GM18507 (cell line): Measurements from ENCODE around the gene SCRN1.

ENCODE experiments used
- DNase-seq: peaks from one replicate; pipeline ENCODE4 v3.0.0; 2011; ENCODE audit warnings: low read depth; ENCODE audit not compliant: insufficient read length; ENCODE audit errors: extremely low spot score
- FAIRE-seq: peaks from 2 replicates; lab custom pipeline; 2011; peaks lifted over from hg19 to GRCh38; lab: Jason Lieb, UNC

Gene SCRN1

GRCh38 chr7:30012757-30013156, 23.2 kb upstream of the SCRN1 start:
- FAIRE-seq (no peak), DNase-seq (no peak)

DNA sequence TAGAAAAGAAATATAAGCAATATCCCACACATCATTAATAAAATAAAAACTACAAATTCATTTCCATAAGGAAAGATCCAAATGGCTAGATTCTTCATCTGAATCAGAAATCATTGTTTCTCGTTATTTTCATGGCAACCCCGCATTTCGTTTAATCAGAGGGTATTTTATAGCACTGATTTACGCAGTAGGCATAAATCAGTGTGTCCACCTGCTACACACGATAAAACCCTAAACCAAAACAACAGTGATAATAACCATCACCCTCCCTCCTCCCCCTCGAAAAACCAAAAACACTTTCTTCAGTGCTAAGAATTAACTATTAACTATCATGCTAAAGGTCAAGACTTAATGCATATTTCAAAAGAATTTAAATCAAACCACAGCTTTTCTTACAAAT, 20.4 kb upstream of the SCRN1 start:
- DNase-seq, result no peak
- no peak for FAIRE-seq

- FAIRE-seq, result no peak
- no peak for DNase-seq
These were observed 15.9 kb upstream of the SCRN1 start for GRCh38 chr7:30005464-30005863.

DNA sequence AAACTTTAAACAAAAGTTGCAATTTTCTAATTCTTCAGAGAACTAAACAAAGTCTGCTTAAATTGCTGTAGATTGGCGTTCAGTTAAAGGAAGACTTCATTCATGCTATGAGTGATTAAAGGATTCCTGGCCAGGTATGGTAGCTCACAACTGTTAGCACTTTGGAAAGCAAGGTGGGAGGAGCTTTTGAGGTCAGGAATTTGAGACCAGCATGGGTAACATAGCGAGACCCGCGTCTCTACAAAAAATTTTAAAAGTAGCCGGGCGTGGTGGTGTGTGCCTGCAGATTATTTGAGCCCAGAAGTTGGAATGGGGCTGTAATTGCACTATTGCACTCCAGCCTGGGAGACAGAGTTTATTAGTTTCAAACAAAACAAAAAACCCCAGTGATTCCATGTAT, 13.5 kb upstream of the SCRN1 start:
- DNase-seq, result no peak
- FAIRE-seq, result no peak

DNA sequence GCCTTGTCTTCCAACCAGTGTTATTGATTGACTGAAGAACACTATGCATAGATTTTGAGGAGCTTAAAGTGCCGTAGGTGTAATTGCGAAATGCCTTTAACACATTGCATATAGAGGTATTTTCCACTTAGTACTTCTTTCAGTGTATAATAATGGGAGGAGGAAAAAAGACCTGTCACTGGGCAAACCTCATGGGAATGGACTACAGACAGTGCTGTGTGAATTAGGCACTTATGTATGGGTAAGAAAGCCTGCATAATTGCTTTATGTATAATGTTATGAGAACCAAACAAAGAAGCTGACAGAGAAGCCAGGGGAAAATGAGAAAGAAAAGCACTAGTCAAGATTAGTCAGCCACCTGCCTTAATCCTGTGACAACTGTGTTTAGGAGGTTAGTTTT, 12.4 kb upstream of the SCRN1 start:
- FAIRE-seq, result no peak
- DNase-seq, result no peak

DNA sequence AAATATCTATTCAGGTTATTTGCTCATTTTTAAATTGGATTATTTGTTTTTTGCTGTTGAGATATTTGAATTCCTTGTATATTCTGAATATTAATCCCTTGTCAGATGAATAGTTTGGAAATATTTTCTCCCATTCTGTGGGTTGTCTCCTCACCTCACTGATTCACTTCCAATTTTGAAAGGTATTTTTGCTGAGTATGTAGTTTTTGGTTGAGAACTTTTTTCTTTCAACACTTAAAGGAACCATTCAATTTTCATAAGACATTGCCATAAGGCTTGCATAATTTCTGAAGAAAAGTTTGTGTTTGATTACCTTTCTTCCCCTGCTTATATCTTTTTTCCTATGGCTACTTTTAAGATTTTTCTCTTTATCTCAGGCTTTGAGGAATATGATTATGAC, 8.9 kb upstream of the SCRN1 start:
- no peak for FAIRE-seq

DNA sequence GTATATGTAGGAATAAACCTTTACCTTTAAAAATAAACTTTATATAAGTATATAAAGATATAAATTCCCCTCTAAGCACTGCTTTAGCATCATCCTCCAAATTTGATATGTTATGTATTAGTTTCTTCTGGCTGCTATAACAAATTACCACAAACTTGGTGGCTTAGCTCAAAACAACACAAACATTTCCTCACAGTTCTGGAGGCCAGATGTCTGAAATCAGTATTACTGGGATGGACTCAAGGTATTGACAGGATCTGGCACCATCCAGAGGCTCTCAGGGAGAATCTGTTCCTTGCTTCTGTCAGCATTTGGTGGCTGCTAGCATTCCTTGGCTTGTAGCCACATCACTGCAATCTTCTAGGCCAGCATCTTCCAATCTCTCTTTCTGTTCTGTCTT, 6.7 kb upstream of the SCRN1 start:
- DNase-seq (no peak), FAIRE-seq (peak; percentile 47)

More for the DNA sequence above, 8.9 kb upstream of the SCRN1 start:
- DNase-seq, result no peak

DNA sequence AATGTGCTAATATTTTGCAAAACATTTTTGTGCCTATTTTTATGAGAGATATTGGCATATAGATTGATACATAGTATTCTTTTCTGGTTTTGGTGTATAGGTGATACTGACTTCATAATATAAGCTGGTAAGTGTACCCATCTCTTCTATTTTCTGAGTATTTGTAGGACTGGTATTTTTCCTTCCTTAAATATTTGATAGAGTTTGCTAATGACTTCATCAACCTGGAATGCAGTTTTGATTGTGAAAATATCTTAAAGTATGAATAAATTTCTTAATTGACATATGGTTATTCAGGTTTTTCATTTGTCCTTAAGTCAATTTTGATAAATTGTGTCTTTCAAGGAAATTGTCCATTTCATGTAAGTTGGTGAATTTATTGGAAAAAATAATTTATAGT, 6.1 kb upstream of the SCRN1 start:
- no peak for DNase-seq
- no peak for FAIRE-seq

GRCh38 chr7:29993140-29993539, 3.5 kb upstream of the SCRN1 start:
- no peak for FAIRE-seq
- DNase-seq, result no peak

DNA sequence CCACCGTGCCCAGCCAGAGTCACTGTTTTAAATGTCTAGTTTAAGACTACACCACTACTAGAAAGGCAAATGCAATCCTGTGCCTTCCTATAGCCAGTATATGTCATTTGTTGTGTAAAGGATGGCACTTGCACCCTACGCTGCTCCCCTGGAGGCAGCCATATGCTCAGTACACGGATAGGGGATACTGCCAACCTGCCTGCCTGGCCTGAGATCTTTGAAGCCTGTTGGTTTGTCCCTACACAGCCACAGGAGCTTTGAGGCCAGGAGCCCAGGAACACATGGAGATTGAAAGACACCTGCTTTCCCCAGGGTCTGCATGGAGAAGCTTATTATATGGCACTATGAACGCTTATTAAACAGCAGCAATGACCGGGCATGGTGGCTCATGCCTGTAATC, 2.3 kb upstream of the SCRN1 start:
- DNase-seq, result no peak
- no peak for FAIRE-seq

GRCh38 chr7:29990931-29991330, 1.3 kb upstream of the SCRN1 start:
- FAIRE-seq, result no peak

GRCh38 chr7:29988424-29989256, 961 bp downstream of the SCRN1 start:
- FAIRE-seq (peak; percentile 82), DNase-seq (no peak)

More at GRCh38 chr7:29990931-29991330, 1.3 kb upstream of the SCRN1 start:
- DNase-seq, result no peak

- FAIRE-seq (no peak), DNase-seq (no peak)
These were observed 1.7 kb downstream of the SCRN1 start for GRCh38 chr7:29987811-29988317.

GRCh38 chr7:29987083-29987482, 2.5 kb downstream of the SCRN1 start:
- DNase-seq (no peak), FAIRE-seq (peak; percentile 15)

GRCh38 chr7:29980151-29980550, 9.4 kb downstream of the SCRN1 start:
- DNase-seq (no peak), FAIRE-seq (peak; percentile 41)

DNA sequence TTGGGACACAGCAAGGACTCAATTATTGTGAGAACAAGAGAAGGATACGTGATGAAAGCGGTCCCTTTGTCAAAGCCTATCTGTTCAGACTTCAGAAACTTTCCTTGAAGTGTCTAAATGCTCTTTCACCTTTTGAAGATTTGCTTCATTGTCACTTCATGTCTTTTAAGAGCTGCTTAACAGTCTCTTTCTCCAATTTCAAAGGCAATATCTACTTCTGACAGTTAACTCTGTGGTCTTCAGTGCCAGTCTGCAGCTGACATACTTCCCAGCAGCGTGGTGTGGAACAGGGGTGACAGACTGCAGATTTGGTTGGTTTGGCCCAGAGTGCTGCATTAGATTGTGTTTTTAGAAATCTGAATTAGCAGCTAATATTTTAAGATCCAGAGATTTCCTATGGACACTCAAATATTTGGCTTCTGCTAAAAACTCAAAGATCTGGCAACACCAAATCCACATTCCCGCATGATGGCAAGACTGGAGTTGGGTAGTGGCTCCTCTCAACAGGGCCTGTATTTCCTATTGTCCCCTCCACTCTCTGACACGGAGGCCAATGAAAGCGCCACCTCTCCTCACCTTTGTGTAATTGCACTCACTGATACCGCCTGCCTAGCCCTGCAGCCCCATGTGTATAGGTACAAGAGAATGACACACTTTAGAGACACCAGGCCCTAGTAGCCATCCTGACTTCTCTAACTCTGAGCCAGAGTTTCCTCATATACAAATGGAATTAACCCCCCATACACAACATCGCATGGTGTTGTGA, 11.5 kb downstream of the SCRN1 start:
- no peak for FAIRE-seq
- no peak for DNase-seq

DNA sequence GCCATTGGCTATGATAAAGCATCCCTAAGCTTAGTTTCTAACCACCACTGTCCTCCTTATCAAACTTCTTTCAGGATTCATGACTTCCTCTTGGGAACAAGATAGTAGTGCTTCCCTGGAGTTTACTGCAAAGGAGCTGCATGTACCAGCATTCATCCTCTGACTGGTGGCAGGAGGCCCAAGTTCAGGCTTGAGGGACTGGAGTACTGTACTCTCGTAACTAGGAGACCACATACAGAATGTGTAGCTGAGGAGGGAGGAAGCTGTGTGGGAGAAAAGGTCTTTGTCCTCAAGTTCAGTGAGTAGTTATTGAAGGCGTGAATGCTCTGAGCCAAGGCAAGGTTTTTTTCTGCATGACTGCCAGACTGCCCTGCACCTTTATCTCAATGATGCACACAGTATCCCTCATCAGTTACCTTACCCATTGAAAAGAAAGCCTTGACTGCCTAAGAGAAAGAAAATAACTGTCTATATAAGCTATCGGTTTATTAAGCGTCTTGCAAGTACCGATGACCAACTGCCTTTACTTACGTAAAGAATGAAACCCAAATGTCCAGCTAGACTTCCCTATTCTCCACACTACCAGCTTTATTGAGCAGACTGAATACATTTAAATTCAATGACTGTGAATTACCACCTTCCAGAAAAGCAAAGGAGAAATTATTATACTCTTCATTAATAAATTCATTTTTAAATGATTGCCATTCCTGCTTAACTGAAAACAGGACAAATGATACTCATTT, 12.8 kb downstream of the SCRN1 start:
- DNase-seq (no peak), FAIRE-seq (no peak)

DNA sequence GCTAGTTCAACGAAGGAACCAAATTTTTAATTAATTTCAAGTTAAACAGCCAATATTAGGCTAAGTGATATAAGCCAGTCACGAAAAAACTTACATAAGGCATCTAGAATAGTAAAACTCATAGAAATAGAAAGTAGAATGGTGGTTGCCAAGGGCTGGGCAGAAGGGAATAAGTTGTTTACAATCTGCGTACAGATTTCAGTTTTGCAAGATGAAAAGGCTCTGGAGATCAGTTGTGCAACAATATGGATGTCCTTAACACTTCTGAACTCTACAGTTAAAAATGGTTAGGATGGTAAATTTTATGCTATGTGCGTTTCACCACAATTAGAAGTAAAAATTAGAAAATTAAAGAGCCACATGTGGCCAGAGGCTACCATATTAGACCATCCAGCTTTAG, 13.3 kb downstream of the SCRN1 start:
- DNase-seq, result no peak
- no peak for FAIRE-seq

DNA sequence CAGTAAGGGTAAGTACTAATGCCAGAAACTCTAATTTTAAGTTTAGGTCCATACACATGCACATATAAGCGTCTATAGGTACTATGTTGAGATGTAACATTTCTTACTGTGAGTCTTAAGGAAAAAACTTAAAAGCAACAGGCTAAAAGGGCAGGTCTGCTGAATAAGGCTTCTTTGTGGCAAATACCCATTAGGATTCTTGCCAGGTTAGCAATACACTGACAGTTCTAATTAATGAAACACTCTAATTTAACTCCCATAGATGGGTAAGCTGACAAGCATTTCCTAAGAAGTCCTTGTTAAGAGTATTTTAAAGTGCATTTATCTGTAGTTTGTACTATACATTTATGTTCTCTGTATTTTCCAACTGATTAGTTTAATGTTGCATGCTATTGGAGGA, 14.0 kb downstream of the SCRN1 start:
- DNase-seq (no peak), FAIRE-seq (no peak)

DNA sequence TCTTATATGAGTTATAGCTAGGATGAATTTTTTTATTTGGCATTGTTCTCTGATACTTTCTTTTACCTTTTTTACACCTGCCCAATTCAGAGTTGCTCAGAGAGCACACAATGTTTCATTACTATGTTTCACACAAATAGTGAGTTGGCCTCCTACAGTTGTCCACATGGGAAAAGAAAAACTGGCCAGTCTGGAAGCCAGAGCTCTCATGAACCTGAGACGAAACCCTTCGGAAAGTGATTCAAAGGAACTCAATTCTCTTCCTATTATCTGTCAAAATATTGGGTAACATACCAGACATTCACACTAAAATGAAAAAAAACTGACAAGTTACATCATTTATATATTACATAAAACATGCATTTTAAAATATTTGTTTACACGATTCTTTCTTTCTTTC, 15.3 kb downstream of the SCRN1 start:
- DNase-seq, result no peak
- FAIRE-seq, result no peak
